Colonic mucosa (tissue), 4 donors: Measurements from ENCODE around the gene TRMT44. TPM values are rescaled to one million over a fixed set of nuclear protein-coding genes. Genes with fewer than 3 reads are reported as not detected.

Source experiments
- DNase-seq: peaks from one replicate; pipeline ENCODE4 v3.0.0-alpha.2; 2020
- H3K27ac ChIP-seq: fragments of 200-600 bp; one replicate; pipeline ENCODE4 v1.8.0; 2021
- H3K27me3 ChIP-seq: fragments of 200-600 bp; one replicate; pipeline ENCODE4 v1.8.0; 2021
- H3K36me3 ChIP-seq: fragments of 200-600 bp; one replicate; pipeline ENCODE4 v1.8.0; 2021
- H3K4me1 ChIP-seq: fragments of 200-600 bp; one replicate; pipeline ENCODE4 v1.8.0; 2021; ENCODE audit warnings: mild to moderate bottlenecking
- H3K4me3 ChIP-seq: fragments of 200-600 bp; one replicate; pipeline ENCODE4 v1.8.0; 2021
- H3K9ac ChIP-seq, 2 donors: one replicate each; pipeline ENCODE4 v1.7.0; 2013; ENCODE audit warnings: control low read depth in 2 of 2, low read depth in 2 of 2, low read length in 2 of 2
- H3K9me3 ChIP-seq: fragments of 200-600 bp; one replicate; pipeline ENCODE4 v1.8.0; 2021
- intact Hi-C: fragments of 100-400 bp; cut with DNase I; formaldehyde crosslinking; loops from one replicate; pipeline ENCODE4 v1.14.1; 2022
- total RNA-seq, 2 donors: library from RNA; stranded (reverse); fragmentation: NEBNext Ultra II Directional in 1 of 2; extraction: Animal tissue kit (Norgen Biotek cat#: 25700) in 1 of 2; gene quantifications; one replicate each; pipeline ENCODE4 v1.2.1, GENCODE V29; 2021
- TF ChIP-seq, protein P1 (sequence below): fragments of 200-600 bp; IDR thresholded peaks from one replicate; pipeline ENCODE4 v1.8.0; 2022; ENCODE audit warnings: antibody characterized with exemption, mild to moderate bottlenecking
- donor health status: healthy.
- donor health status: DM: no; HTN: no; CAD: no.
- donor health status: DM: no; HTN: no; CAD: no.

TRMT44 gene
- total RNA-seq, 2 donors from 2014 or later = 10.3 to 15.6 TPM

DNA sequence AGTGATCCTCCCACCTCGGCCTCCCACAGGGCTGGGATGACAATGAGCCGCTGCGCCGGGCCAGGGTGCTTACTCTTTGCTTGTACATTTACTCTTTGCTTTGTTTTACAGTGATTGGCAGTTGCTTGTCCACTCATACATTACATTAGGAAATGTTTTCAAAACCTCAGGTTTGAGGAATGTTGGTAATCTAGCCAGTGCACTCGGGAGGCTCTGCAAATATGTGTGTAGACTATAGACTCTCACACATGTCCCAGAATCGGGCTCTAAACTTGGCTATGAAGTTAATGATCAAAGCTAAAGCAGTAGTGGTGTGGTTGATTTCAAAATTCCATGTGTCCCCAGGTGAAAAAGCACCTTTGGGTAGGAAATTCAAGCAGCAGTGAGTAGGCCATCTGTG, 20.5 kb downstream of the TRMT44 start:
- H3K27ac ChIP-seq = no peak overlapping the region
- no peaks in the 10 kb centered on the region for H3K9me3 ChIP-seq
- H3K36me3 ChIP-seq = no peaks in the 10 kb centered on the region

DNA sequence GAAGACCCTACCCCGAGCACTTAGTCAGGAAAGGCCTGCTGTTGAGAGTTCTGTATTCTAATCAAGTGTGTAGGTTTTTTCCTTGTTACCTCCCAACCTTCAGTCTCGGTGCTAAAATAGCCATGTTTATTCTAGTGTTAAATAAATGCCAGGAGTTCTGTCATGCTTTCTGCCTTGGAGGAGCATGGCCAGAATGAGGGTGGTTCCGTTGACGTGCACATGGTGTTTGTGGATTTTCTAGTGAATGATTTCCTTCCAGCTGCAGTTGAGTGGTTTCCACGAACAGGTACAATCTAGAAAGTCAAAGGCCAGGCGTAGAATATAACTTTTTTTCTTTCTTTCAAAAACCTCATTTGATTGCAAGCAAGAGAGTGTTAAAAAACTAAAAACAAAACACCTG, 21.0 kb downstream of the TRMT44 start:
- no peak overlapping the region for H3K27ac ChIP-seq
- no peaks in the 10 kb centered on the region for H3K4me1 ChIP-seq
- no peak overlapping the region for H3K9ac ChIP-seq
- H3K36me3 ChIP-seq = no peaks in the 10 kb centered on the region
- no peak for DNase-seq
- H3K27me3 ChIP-seq = no peaks in the 10 kb centered on the region
- TF ChIP-seq, protein P1, sequence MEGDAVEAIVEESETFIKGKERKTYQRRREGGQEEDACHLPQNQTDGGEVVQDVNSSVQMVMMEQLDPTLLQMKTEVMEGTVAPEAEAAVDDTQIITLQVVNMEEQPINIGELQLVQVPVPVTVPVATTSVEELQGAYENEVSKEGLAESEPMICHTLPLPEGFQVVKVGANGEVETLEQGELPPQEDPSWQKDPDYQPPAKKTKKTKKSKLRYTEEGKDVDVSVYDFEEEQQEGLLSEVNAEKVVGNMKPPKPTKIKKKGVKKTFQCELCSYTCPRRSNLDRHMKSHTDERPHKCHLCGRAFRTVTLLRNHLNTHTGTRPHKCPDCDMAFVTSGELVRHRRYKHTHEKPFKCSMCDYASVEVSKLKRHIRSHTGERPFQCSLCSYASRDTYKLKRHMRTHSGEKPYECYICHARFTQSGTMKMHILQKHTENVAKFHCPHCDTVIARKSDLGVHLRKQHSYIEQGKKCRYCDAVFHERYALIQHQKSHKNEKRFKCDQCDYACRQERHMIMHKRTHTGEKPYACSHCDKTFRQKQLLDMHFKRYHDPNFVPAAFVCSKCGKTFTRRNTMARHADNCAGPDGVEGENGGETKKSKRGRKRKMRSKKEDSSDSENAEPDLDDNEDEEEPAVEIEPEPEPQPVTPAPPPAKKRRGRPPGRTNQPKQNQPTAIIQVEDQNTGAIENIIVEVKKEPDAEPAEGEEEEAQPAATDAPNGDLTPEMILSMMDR = no peak
- no peak overlapping the region for H3K4me3 ChIP-seq
- intact Hi-C loops = no loop called here
- H3K9me3 ChIP-seq = no peaks in the 10 kb centered on the region

More for the DNA sequence above, 20.5 kb downstream of the TRMT44 start:
- Histone ChIP-seq H3K4me1 (no peaks in the 10 kb centered on the region), H3K9ac (no peak overlapping the region), H3K27me3 (no peaks in the 10 kb centered on the region), H3K4me3 (no peak overlapping the region)
- TF ChIP-seq, protein P1 = no peak
- intact Hi-C loops = no loop called here
- DNase-seq = no peak

DNA sequence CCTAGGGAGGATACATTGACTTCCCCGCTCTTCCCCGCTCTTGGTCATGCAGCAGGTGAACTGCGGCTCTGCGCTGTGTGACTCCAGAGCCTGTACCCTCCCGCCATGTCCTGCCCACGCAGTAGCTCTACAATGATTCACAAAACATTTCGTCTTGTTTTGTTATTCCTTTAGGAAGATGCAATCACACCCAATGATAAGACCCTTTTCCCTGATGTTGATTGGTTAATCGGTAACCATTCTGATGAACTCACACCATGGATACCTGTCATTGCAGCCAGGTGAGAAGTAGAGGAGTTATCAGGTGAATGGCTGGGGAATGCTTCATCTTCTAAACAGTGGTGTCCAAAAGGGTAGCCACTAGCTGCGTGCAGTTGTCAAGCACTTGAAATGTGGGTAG, 23.2 kb downstream of the TRMT44 start:
- H3K4me1 ChIP-seq = no peaks in the 10 kb centered on the region
- TF ChIP-seq, protein P1 = no peak
- H3K27me3 ChIP-seq = no peaks in the 10 kb centered on the region
- no peaks in the 10 kb centered on the region for H3K9me3 ChIP-seq
- intact Hi-C loops = no loop called here
- H3K27ac ChIP-seq = no peak overlapping the region
- H3K4me3 ChIP-seq = no peak overlapping the region
- no peak for DNase-seq
- H3K9ac ChIP-seq = no peak overlapping the region
- H3K36me3 ChIP-seq = no peaks in the 10 kb centered on the region

DNA sequence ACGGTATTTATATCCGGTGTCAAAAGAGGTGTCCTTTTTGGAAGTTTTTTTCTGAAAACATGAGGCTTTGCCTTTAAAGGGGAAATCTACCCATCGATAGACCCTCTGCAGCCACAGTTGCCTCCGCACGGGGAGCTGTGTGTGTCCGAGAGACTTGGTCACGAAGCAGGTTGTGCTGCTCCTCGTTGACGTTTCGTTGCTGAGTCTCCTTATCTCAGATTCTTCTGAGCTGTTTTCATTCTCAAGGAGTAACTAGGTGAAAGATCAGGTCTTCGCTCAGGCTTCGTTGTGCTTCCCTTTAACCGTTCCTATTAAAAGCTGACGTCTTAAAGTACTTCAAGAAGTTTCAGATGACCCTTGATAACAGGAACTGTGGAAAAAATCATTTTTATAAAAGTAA, 23.8 kb downstream of the TRMT44 start:
- intact Hi-C loops = no loop called here
- TF ChIP-seq, protein P1 = no peak
- Histone ChIP-seq H3K4me1 (no peaks in the 10 kb centered on the region), H3K27ac (no peak overlapping the region), H3K9ac (no peak overlapping the region), H3K9me3 (no peaks in the 10 kb centered on the region), H3K27me3 (no peaks in the 10 kb centered on the region), H3K36me3 (no peaks in the 10 kb centered on the region), H3K4me3 (no peak overlapping the region)
- DNase-seq = no peak

DNA sequence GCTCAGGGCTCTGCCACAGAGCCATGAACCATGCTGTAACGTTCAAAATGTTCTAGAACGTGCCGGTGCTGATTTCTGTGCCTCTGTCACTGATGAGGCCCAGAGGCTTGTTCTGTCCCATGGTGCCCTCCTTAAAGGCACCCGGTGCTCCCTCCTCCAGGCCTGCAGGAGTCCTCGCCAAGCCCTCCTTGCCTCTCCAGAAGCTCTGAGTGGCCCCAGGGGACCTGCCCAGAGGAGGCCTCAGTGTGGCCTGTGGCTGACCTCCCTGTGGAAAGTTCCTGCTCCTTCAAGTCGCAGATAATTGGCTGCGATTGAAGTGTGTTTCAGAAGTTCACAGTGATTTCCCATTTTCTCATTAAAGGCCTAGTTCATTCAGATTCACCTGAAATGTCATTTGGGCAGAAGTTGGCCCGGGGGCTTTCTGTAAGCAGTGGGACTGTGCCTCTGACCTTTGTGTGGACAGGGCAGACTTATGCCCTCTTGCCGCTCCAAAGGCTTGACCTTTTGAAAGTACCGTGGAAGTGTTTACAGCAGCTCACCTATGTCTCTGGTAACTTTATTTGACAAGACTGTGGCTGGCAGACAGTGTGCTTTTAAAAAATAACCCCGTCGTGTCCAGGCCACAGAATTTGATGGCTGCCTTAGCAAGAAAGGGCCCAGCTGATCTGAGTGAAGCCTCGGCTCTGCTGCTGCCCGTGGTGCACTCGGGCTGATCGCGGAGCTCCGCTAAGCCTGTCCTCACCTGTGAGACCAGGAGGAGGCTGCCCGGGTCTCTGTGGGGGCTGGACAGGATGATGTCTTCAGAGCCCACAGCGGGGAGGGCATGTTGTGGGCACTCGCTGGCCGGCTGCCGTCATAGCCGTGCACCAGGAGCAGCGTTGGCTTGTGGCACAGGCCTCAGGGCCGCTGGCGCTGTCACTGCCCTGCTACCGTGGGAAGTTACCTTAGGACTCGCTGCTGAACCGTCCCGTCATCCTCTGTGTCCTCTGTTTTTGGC, 25.3 kb downstream of the TRMT44 start:
- no peaks in the 10 kb centered on the region for H3K9me3 ChIP-seq
- intact Hi-C loops = no loop called here
- no peak overlapping the region for H3K27ac ChIP-seq
- no peak for DNase-seq
- no peaks in the 10 kb centered on the region for H3K27me3 ChIP-seq
- no peak overlapping the region for H3K9ac ChIP-seq
- H3K36me3 ChIP-seq = no peaks in the 10 kb centered on the region
- no peaks in the 10 kb centered on the region for H3K4me1 ChIP-seq
- TF ChIP-seq, protein P1 = no peak
- H3K4me3 ChIP-seq = no peak overlapping the region
